Astrocyte (in vitro differentiated cells and primary cell): ENCODE measurements around the gene COG3. TPM values are rescaled to one million over a fixed set of nuclear protein-coding genes. Genes with fewer than 3 reads are reported as not detected.

ENCODE experiments used
- DNase-seq: peaks from one replicate; pipeline ENCODE4 v3.0.0-alpha.2; 2010; ENCODE audit warnings: low read depth
- FAIRE-seq: peaks from 2 replicates; lab custom pipeline; 2011; peaks lifted over from hg19 to GRCh38; lab: Jason Lieb, UNC
- H2AFZ ChIP-seq: 2 replicates; pipeline ENCODE4 v1.6.0; 2012; ENCODE audit warnings: low read depth, low read length, inconsistent platforms
- H3K27ac ChIP-seq: 2 replicates; pipeline ENCODE4 v1.5.1; 2011; ENCODE audit warnings: low read depth, low read length, inconsistent platforms
- H3K27me3 ChIP-seq: 2 replicates; pipeline ENCODE4 v1.6.0; 2011; ENCODE audit warnings: low read length, inconsistent platforms; ENCODE audit not compliant: insufficient read depth
- H3K36me3 ChIP-seq: 2 replicates; pipeline ENCODE4 v1.5.1; 2011; ENCODE audit warnings: low read length, inconsistent platforms; ENCODE audit not compliant: insufficient read depth
- H3K4me1 ChIP-seq: 2 replicates; pipeline ENCODE4 v1.5.1; 2011; ENCODE audit warnings: low read length, inconsistent platforms; ENCODE audit not compliant: insufficient read depth
- H3K4me2 ChIP-seq: 2 replicates; pipeline ENCODE4 v1.6.0; 2012; ENCODE audit warnings: low read length, inconsistent platforms
- H3K4me3 ChIP-seq: 2 replicates; pipeline ENCODE4 v1.5.1; 2011; ENCODE audit warnings: low read depth, mild to moderate bottlenecking, low read length, inconsistent platforms; ENCODE audit not compliant: insufficient read depth
- H3K79me2 ChIP-seq: 2 replicates; pipeline ENCODE4 v1.6.0; 2012; ENCODE audit warnings: mild to moderate bottlenecking, low read length, inconsistent platforms; ENCODE audit not compliant: insufficient read depth
- H3K9ac ChIP-seq: 2 replicates; pipeline ENCODE4 v1.6.0; 2012; ENCODE audit warnings: mild to moderate bottlenecking, low read length, inconsistent platforms
- H3K9me3 ChIP-seq: 2 replicates; pipeline ENCODE4 v1.5.1; 2012; ENCODE audit warnings: low read depth, mild to moderate bottlenecking, low read length, inconsistent platforms; ENCODE audit not compliant: insufficient read depth
- H4K20me1 ChIP-seq: 2 replicates; pipeline ENCODE4 v1.6.0; 2012; ENCODE audit warnings: low read length, inconsistent platforms; ENCODE audit not compliant: insufficient read depth
- H3K27ac Mint-ChIP-seq: one replicate; pipeline ENCODE4 v1.8.0; 2021; ENCODE audit warnings: mild to moderate bottlenecking, mixed read lengths; ENCODE audit not compliant: unreplicated experiment
- H3K27me3 Mint-ChIP-seq: one replicate; pipeline ENCODE4 v1.8.0; 2021; ENCODE audit warnings: low read depth, mixed read lengths; ENCODE audit not compliant: unreplicated experiment
- H3K36me3 Mint-ChIP-seq: one replicate; pipeline ENCODE4 v1.8.0; 2021; ENCODE audit warnings: low read depth, mixed read lengths; ENCODE audit not compliant: unreplicated experiment
- H3K4me1 Mint-ChIP-seq: one replicate; pipeline ENCODE4 v1.8.0; 2021; ENCODE audit warnings: low read depth, mixed read lengths; ENCODE audit not compliant: unreplicated experiment
- H3K4me3 Mint-ChIP-seq: one replicate; pipeline ENCODE4 v1.8.0; 2021; ENCODE audit warnings: mild to moderate bottlenecking, moderate library complexity, mixed read lengths; ENCODE audit not compliant: unreplicated experiment
- H3K9me3 Mint-ChIP-seq: one replicate; pipeline ENCODE4 v1.8.0; 2021; ENCODE audit warnings: mild to moderate bottlenecking, mixed read lengths; ENCODE audit not compliant: unreplicated experiment
- EZH2 ChIP-seq: IDR thresholded peaks from 2 replicates; pipeline ENCODE4 v1.6.1; 2012; ENCODE audit warnings: mild to moderate bottlenecking, low read length, inconsistent platforms; ENCODE audit not compliant: insufficient read depth
- total RNA-seq: library from RNA; stranded (reverse); gene quantifications from 2 replicates; pipeline ENCODE4 v1.2.1, GENCODE V29; 2021
- TF ChIP-seq, protein P1 (sequence below): IDR thresholded peaks from 2 replicates; pipeline ENCODE4 v1.5.1; 2011; ENCODE audit warnings: low read depth, mild to moderate bottlenecking, inconsistent platforms, low read length, moderate library complexity; ENCODE audit not compliant: insufficient read depth

The COG3 gene
- total RNA-seq, 1 donor from 2014 or later: 24.9 TPM

DNA sequence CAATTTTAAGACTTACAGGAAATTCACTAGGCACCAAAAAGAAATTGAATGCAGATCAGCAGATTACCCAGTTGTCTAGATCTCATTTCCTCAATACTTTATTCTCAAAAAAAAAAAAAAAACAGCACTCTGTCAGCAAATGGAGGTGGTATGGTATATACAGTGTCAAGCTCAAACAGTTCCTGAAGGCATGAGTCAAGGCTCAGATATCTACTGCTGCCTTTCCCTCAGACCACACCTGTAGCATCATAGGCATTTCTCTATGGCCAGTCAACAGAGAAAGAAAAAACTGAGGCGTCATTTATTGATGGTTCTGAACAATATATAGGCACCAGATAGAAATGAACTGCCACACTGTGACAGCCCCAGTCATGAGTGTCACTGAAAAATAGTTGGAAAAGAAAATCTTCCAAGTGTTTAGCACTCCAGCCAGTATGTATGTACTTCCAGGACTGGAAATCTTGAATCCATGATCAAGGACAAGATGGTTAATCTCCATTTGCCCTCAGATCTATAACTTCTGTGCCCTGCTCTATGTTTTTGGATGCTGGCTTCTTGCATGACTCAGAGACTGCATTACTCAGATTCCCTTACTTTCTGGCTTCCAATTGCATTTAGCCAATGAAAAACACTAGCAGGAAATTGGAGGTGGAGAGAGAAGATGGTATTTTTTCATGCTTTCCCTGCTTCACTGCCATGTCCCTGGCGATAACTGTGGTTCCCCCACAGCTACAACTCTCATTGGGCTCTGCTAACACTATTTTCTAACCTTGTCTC, 8.4 kb upstream of the COG3 start:
- H3K4me2 ChIP-seq: peak overlapping the region; percentile 5
- H3K27ac ChIP-seq: no peak overlapping the region
- H2AFZ ChIP-seq: no peak overlapping the region
- H3K79me2 ChIP-seq: no peaks in the 10 kb centered on the region
- H3K4me3 Mint-ChIP-seq: no peak overlapping the region
- H3K9me3 ChIP-seq: no peaks in the 10 kb centered on the region
- peaks cover 7% of the 10 kb centered on the region for H3K4me1 Mint-ChIP-seq
- no peaks in the 10 kb centered on the region for H3K36me3 ChIP-seq
- no peaks in the 10 kb centered on the region for H4K20me1 ChIP-seq
- FAIRE-seq: peak; percentile 69
- no peaks in the 10 kb centered on the region for H3K27me3 Mint-ChIP-seq
- H3K4me1 ChIP-seq: no peaks in the 10 kb centered on the region
- H3K27ac Mint-ChIP-seq: peak overlapping the region; percentile 15
- peak; percentile 41 for DNase-seq
- H3K9me3 Mint-ChIP-seq: peaks cover 4% of the 10 kb centered on the region
- peaks cover under 1% of the 10 kb centered on the region for H3K27me3 ChIP-seq
- TF ChIP-seq, protein P1, sequence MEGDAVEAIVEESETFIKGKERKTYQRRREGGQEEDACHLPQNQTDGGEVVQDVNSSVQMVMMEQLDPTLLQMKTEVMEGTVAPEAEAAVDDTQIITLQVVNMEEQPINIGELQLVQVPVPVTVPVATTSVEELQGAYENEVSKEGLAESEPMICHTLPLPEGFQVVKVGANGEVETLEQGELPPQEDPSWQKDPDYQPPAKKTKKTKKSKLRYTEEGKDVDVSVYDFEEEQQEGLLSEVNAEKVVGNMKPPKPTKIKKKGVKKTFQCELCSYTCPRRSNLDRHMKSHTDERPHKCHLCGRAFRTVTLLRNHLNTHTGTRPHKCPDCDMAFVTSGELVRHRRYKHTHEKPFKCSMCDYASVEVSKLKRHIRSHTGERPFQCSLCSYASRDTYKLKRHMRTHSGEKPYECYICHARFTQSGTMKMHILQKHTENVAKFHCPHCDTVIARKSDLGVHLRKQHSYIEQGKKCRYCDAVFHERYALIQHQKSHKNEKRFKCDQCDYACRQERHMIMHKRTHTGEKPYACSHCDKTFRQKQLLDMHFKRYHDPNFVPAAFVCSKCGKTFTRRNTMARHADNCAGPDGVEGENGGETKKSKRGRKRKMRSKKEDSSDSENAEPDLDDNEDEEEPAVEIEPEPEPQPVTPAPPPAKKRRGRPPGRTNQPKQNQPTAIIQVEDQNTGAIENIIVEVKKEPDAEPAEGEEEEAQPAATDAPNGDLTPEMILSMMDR: no peak
- TF ChIP-seq EZH2: no peak
- no peak overlapping the region for H3K9ac ChIP-seq
- peaks cover 3% of the 10 kb centered on the region for H3K36me3 Mint-ChIP-seq
- no peak overlapping the region for H3K4me3 ChIP-seq

DNA sequence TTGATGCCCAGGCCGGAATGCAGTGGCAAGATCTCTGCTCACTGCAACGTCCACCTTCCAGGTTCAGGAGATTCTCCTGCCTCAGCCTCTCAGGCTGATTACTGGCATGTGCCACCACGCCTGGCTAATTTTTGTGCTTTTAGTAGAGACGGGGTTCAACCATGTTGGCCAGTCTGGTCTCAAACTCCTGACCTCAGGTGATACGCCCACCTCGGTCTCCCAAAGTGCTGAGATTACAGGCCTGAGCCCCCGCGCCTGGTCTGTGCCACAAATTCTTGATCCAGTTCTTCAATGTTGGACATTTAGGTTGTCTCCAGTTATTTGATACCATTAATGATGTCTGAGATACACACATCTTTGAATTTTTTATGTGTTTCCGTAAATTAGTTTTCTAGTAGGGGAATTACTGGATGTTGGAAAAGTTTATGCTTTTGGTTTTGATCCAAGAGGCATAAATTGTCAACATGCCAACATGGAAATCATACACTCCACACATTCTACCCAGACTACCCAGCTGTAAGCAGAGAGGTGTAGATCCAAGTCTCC, 525 bp upstream of the COG3 start:
- TF ChIP-seq, protein P1: no peak
- TF ChIP-seq EZH2: no peak
- H3K79me2 ChIP-seq: peaks cover 45% of the 10 kb centered on the region
- H3K9me3 ChIP-seq: no peaks in the 10 kb centered on the region
- H3K27ac ChIP-seq: peak overlapping the region; percentile 89
- peak overlapping the region; percentile 96 for H3K9ac ChIP-seq
- H3K27ac Mint-ChIP-seq: peak overlapping the region; percentile 94
- H3K36me3 Mint-ChIP-seq: no peaks in the 10 kb centered on the region
- no peaks in the 10 kb centered on the region for H3K9me3 Mint-ChIP-seq
- no peak for DNase-seq
- FAIRE-seq: no peak
- H3K27me3 ChIP-seq: peaks cover 3% of the 10 kb centered on the region
- H3K4me1 ChIP-seq: peaks cover 7% of the 10 kb centered on the region
- peak overlapping the region; percentile 84 for H3K4me2 ChIP-seq
- peak overlapping the region; percentile 58 for H2AFZ ChIP-seq
- H3K36me3 ChIP-seq: peaks cover 4% of the 10 kb centered on the region
- peaks cover 40% of the 10 kb centered on the region for H4K20me1 ChIP-seq
- H3K4me1 Mint-ChIP-seq: peaks cover 28% of the 10 kb centered on the region
- peak overlapping the region; percentile 77 for H3K4me3 ChIP-seq
- H3K27me3 Mint-ChIP-seq: no peaks in the 10 kb centered on the region
- peak overlapping the region; percentile 97 for H3K4me3 Mint-ChIP-seq

DNA sequence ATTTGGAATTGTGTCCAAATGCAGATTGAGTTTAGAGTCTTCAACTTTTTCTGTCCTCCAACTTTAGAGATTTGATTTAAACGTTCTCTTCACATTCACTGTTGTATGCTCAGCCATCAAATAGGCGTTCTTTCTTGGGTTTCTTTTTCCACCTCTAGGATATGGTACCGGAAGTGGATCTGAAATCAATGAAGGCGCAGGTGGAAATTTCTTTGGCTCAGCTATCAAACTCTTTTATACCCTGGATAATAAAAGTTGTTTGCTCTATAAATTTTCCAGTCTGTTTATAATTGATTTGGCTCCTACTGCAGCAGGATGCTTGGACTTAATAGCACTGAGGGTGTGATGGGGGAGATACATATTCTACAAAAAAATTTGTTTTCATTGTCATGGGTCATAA, 1.6 kb downstream of the COG3 start:
- Histone ChIP-seq H3K9ac (no peak overlapping the region), H2AFZ (no peak overlapping the region), H3K4me3 (no peak overlapping the region), H4K20me1 (peaks cover 54% of the 10 kb centered on the region), H3K9me3 (no peaks in the 10 kb centered on the region), H3K27me3 (peaks cover 3% of the 10 kb centered on the region), H3K4me2 (peak overlapping the region; percentile 84), H3K79me2 (peaks cover 67% of the 10 kb centered on the region), H3K4me1 (peaks cover 7% of the 10 kb centered on the region), H3K36me3 (peaks cover 4% of the 10 kb centered on the region), H3K27ac (no peak overlapping the region)
- no peaks in the 10 kb centered on the region for H3K9me3 Mint-ChIP-seq
- TF ChIP-seq EZH2: no peak
- TF ChIP-seq, protein P1: no peak
- H3K4me3 Mint-ChIP-seq: peak overlapping the region; percentile 97
- H3K27ac Mint-ChIP-seq: peak overlapping the region; percentile 77
- no peaks in the 10 kb centered on the region for H3K36me3 Mint-ChIP-seq
- DNase-seq (no peak), FAIRE-seq (no peak)
- no peaks in the 10 kb centered on the region for H3K27me3 Mint-ChIP-seq
- H3K4me1 Mint-ChIP-seq: peaks cover 30% of the 10 kb centered on the region
